DMS153 treated with DMSO at 0.1 percent for 48 hours (cell line): ENCODE measurements around the gene NME3.
A peak's percentile ranks its signal among the peaks of the same experiment; 100 is the strongest.
"Not testable (repeated sequence)": the region's sequence is repeated elsewhere in the genome, so short reads cannot be mapped to it uniquely, and the experiment has no call there.

Experiments used
- DNase-seq: peaks from one replicate; lab custom pipeline; 2025; ENCODE audit not compliant: unreplicated experiment; lab: John Stamatoyannopoulos, UW

NME3 gene

DNA sequence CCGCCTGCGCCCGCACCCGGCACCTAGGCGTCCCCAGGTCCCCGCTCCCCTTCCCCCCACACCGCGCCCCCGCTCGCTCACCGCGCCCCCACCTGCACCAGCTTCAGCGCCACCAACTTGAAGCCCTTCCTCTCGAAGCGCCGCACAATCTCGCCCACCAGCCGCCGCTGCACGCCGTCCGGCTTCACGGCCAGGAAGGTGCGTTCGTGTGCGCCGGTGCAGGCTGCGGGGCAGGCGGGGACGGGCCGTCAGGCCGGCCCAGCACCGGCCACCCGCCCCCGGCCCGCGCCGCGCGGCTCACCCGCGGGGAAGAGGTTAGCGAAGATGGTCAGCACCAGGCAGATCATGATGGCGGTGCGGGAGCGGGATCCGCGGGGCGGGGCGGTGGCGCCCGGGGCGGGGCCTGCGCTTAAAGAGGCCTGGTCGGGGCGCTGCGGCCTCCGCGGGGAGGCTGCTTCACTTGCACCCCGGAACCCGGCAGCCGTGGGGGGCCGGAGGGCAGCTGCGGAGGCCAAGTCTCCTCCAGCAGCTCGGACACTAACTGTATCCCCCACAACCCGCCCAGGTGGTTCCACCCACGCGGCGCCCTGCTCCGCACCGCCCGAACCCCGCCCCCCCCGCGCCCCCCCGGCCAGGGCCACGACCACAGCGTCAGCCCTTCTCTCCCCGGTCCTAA lies at the start of gene NME3:
TSS of gene NME3 (minus strand) at position 356 of the 676 bp plus-strand sequence. CDS start at position 347, 9 bp downstream.
- DNase-seq, result peak; percentile 10

DNA sequence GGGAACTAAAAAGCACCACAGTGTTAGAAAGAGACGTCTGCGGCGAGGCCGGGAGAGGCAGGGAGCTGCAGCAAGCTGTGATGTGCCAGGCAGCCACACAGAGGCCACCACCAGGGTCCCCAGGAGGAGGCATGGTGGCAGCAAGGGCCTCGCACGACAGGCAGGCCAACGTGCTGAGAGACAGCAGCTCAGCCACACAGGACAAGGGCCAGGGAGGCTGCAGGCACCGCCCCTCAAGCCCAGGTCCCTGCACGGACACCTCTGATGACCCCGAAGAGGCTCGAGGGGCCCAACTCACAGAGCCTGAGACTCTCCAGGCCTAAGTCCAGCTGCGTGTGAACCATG lies 49.6 kb upstream of the NME3 start:
- no peak for DNase-seq

GRCh38 chr16:1820096-1820945 lies 49.0 kb upstream of the NME3 start:
- DNase-seq, result no peak

GRCh38 chr16:1819611-1820010 lies 48.3 kb upstream of the NME3 start:
- DNase-seq, result no peak

DNA sequence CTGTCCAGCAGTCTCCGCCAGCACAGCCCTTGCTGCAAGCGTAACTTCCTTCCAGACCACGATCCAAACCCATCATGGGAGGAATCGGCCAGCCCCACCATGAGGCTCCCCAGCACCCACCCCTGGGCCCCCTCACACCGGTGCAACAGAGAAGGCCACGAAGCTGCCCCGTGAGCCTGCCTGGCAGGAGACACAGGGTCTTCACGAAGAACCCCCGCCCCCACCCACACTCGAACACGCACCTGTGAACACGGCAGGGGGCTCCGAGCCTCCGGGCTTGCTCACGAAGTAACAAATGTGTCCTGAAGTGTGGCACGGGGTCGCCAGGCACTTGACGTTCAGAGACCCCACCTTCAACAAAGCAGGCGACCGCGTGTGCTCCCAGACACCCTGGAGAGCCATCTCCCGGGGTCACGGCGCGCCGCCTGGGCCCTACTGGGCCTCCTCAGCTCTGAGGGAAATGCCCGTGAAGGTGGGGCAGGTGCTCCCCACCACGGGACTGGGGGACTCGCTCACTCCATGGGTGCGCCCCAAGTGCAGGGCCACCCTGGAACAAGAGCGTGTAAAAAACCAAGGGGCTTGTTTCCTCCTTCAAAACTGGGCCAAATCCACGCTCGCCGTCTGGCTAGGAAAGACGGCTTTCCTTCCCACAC lies 47.7 kb upstream of the NME3 start:
- DNase-seq, result no peak

GRCh38 chr16:1818204-1818872 lies 47.0 kb upstream of the NME3 start:
- DNase-seq, result no peak

- no peak for DNase-seq
Observed at GRCh38 chr16:1817716-1818115, 46.4 kb upstream of the NME3 start.

DNA sequence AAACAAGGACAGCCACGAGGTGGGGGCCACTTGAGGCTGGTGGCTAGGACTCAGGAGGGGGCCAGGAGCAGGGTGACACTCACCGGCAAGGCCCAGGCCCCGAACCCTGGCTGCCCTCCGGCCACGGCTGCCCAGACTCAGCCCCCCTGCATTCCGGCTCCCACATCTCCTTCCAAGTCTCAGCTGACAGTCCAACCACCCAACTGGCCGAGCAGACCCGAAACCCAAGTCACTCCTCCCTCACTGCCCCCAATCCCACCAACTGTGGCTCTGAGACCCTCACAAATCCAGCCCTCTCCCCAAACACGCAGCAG lies 45.9 kb upstream of the NME3 start:
- no peak for DNase-seq

DNA sequence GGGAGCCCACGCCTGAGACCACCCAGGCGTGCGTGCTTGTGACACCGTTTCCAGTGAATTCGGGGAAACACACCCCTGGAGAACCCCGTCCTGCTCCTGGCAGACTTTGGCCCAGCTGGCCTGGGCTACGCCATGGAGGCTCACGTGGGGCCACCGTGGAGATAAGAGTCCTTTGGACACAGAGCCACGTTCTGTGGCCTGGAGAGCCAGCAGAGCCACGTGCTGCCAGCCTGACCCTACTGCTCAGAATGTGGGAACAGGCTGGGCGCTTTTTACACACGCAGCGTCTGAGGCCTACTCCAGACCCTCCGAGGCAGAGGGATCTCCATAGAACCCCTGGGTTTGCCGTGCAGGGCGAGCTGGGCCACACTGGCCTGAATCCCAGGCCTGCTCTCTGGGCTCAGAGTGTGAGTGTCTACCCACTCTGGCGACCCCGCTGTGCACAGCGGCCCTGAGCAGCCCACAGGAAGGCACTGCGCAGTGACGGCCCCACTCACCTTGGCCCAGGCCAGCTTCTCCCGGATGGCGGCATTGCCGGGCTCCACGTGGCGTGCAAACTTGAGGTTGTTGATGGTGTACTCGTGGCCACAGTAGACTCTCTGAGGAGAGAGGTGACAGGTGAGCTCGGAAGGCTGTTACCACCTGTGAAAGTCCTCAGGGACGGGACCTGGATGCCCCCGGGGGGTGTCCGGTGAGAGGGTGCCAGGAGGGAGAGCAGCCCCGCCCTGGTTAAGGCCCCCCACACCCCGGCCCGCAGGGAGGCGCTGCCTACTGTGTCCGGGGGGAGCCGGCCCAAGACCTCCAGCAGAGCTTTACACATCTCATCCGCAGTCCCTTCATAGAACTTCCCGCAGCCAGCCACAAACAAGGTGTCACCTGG lies 45.3 kb upstream of the NME3 start:
- no peak for DNase-seq

DNA sequence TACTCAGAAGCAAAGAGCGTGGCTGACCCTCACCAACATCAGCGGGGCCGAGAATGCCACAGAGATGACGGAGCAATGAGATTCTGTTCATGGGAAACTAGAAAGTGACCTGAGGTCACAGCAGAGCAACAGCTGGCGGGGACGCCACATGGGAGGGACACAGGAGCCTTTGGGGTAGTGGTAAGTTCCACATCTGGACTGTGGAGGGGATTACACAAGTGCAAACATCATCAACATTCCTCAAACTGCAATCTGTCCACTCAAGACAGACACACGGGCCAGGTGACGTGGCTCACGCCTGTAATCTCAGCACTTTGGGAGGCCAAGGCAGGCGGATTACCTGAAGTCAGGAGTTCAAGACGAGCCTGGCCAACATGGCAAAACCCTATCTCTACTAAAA lies 44.1 kb upstream of the NME3 start:
- no peak for DNase-seq

GRCh38 chr16:1812732-1813163 lies 41.4 kb upstream of the NME3 start:
- peak; percentile 1 for DNase-seq

DNA sequence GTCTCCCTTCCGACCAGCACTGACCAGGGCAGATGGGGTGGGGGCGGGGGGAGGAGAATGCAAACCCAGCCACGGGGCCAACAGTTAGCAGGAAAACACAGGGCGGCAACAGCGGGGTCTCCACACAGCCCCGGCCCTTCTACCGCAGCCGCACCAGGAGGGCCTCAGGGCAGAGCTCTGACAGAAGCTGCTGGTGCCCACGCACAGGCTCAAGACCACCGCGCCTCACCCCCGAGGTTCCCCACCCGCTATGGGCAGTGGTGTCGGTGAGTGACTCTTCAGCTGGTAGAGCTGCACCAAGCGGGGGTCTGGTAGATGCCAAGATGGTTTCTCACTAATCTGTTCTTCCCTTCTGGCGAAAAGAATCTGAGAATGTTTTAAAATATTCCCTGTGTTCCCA lies 39.2 kb upstream of the NME3 start:
- no peak for DNase-seq

DNA sequence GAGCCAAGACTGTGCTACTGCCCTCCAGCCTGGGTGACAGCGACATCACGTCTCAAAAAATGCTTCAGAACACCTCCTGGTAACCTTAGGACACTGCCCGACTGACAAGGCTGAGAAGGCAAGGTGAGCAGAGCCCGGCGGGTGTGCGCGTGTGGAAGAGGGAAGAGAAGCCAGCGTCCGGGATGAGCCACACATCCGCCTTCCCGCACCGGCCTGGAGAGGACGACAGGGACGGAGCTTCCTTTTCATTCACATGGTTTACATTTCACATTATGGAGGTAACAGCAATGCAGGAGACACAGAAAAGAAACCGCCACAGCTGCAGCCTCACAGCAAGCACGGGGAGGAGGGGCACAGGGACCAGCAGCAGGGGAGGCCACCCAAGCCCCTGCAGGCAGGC lies 38.8 kb upstream of the NME3 start:
- no peak for DNase-seq

GRCh38 chr16:1809281-1809801 lies 38.0 kb upstream of the NME3 start:
- no peak for DNase-seq

DNA sequence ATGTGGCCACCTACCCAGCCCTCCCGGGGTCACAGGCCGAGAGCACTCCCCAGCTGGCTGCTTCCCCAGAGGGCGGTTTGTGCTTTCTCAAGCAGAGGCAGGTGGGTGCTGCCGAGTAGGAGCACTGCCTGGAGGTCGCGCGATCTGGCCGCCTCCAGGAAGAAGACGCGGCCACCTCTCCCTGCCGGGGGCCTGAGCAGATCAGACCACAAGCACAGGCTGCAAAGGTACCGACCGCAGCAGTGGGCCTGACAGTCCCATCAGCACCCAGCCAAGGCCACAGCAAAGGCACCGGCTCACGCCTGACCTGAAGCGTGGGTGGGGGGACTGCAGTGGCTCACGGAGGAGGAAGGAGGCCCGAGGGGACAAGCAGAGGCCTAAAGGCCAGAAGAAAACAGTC lies 37.3 kb upstream of the NME3 start:
- DNase-seq, result no peak

DNA sequence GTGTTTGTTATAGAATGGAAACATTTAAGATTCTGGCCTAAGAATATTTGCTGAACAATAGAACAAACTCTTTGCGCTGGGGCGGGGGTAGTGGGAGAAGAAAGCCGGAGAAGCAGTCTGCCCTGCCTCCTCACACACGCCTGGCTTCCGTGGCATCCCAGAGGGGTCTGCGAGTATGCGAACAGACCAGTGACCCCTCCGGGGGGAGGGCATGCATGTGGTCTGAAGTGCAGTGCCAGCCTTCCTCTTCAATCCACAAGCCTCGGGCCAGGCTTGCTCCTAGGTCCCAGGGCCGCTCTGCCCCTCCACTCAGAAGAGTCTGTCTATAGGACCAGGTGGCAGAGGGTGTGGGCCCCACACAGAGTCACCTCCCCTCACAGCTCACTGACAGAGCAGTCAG lies 36.3 kb upstream of the NME3 start:
- DNase-seq, result no peak

DNA sequence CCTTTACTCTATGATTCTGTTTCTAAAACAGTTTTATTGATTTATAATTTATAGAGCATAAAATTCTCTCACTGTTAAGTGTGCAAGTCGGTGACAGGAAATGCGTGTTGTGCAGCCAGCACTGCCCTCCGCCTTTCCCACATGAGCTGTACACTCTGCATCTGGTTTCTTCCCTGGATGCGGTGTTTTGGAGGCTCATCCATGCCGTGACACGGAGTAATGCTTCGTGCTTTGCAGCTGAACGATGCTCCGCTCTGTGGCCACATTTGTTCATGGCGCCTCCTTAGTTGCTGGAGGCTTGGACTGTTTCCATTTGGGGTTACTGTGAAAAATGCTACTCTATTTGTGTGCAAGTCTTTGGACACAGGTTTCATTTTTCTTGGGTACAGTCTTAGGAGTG lies 29.4 kb upstream of the NME3 start:
- no peak for DNase-seq

DNA sequence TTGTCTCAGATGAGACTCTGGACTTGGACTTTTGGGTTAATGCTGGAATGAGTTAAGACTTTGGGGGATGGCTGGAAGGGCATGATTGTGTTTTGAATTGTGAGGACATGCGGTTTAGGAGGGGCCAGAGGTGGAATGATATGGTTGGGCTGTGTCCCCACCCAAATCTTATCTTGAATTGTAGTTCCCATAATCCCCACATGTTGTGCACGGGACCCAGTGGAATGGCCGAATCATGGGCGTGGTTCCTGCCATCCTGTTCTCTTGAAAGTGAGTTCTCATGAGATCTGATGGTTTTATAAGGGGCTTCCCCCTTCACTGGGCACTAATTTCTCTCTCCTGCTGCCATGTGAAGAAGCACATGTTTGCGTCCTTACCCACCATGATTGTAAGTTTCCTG lies 27.9 kb upstream of the NME3 start:
- not testable (repeated sequence) for DNase-seq

DNA sequence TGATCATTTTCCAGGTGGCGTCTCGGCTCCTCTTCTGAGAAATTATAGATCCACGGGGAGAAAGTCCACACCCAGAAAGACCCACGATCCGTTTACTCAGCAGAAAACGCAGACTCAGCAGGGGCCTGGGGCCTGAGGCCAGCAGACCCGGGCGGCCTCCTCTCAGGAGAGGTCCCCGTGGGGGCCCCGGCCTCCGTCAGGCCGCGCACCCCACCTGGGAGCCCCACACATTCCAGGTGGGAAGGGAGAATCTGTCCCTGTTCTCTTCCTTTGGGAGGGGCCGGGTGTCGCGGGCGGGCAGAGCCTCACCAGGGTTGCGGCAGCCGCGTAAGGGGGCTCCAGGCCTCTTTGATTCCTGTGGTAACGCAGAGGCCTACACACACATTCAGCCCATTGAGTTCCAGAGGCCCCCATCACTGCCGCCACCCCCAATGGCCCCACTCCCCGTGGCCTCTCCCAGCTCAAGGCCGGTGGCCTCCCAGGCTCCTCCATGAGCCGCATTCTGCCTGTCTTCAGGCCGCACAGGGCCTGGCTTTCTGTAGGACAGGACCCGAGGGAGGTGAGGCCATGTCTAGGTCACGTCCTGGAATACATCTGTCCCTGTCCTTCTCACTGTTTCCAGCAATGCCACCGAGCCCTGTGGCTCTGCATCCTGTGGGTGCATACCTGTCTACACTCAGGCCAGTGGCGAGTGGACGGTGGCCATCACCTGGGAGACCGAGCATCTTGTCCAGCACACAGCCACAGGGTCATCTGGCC lies 23.7 kb upstream of the NME3 start:
- no peak for DNase-seq
